ENCODE measurements around the gene NAT14. TPM values are rescaled to one million over a fixed set of nuclear protein-coding genes. Genes with fewer than 3 reads are reported as not detected.

Gene NAT14
- total RNA-seq, 1 donor: 18.1 TPM

GRCh38 chr19:55487924-55488687, 3.1 kb downstream of the NAT14 start, which contains the start of gene SSC5D:
Gene SSC5D, plus strand, starts transcription at chr19:55488436. Its CDS starts 154 bp downstream, at chr19:55488590.
- no peak for TF ChIP-seq CTCF (IDR thresholded peaks at IDR 0.05; ENCODE audit: insufficient read depth, low read depth, low read length)
- H3K4me3 ChIP-seq (ENCODE audit: low read depth, low read length): peak within 1 kb of the TSS; percentile 40
- DNase-seq (ENCODE audit: low read depth): no peak

GRCh38 chr19:55488986-55489710, 4.2 kb downstream of the NAT14 start:
- no peak for DNase-seq (ENCODE audit: low read depth)
- H3K4me3 ChIP-seq (ENCODE audit: low read depth, low read length): no peak overlapping the region
- TF ChIP-seq CTCF (IDR thresholded peaks at IDR 0.05; ENCODE audit: insufficient read depth, low read depth, low read length): no peak

- no peak for TF ChIP-seq CTCF (IDR thresholded peaks at IDR 0.05; ENCODE audit: insufficient read depth, low read depth, low read length)
- no peak for DNase-seq (ENCODE audit: low read depth)
- H3K4me3 ChIP-seq (ENCODE audit: low read depth, low read length): no peak overlapping the region
Measured at GRCh38 chr19:55489711-55490477, 4.9 kb downstream of the NAT14 start.

- no peak overlapping the region for H3K4me3 ChIP-seq (ENCODE audit: low read depth, low read length)
- DNase-seq (ENCODE audit: low read depth): no peak
- no peak for TF ChIP-seq CTCF (IDR thresholded peaks at IDR 0.05; ENCODE audit: insufficient read depth, low read depth, low read length)
Measured at GRCh38 chr19:55490478-55491432, 5.8 kb downstream of the NAT14 start.

- no peak for DNase-seq (ENCODE audit: low read depth)
- TF ChIP-seq CTCF (IDR thresholded peaks at IDR 0.05; ENCODE audit: insufficient read depth, low read depth, low read length): no peak
- no peak overlapping the region for H3K4me3 ChIP-seq (ENCODE audit: low read depth, low read length)
Measured at GRCh38 chr19:55491546-55492360, 6.8 kb downstream of the NAT14 start.

All from fibroblast of villous mesenchyme (primary cell).